PFSK-1 (cell line): Measurements from ENCODE around the gene ECM1.

Experiments
- FOXP2 ChIP-seq: optimal IDR thresholded peaks from 2 replicates; pipeline ENCODE3; 2011; ENCODE audit warnings: borderline replicate concordance, control low read depth, inconsistent platforms; ENCODE audit not compliant: insufficient read depth; ENCODE audit errors: extremely low read length, extremely low read depth
- POLR2AphosphoS5 ChIP-seq: IDR thresholded peaks from 2 replicates; pipeline ENCODE4 v1.6.1; 2012; ENCODE audit warnings: low read depth, mild to moderate bottlenecking, control low read depth, low read length, moderate library complexity
- REST ChIP-seq, 2 experiments: IDR thresholded peaks; 2 replicates each; pipeline versions ENCODE4 v1.6.1 to v1.8.0; 2011 to 2012; ENCODE audit warnings: low read depth in 2 of 2, low read length in 2 of 2, control low read depth in 1 of 2, inconsistent platforms in 1 of 2, mild to moderate bottlenecking in 1 of 2, moderate library complexity in 1 of 2; ENCODE audit not compliant: insufficient read depth in 1 of 2
- SIN3A ChIP-seq: IDR thresholded peaks from 2 replicates; pipeline ENCODE4 v1.6.1; 2012; ENCODE audit warnings: mild to moderate bottlenecking, low read length, moderate library complexity, borderline replicate concordance; ENCODE audit not compliant: insufficient read depth
- TAF1 ChIP-seq: IDR thresholded peaks from 2 replicates; pipeline ENCODE4 v1.6.1; 2012; ENCODE audit warnings: low read length, control low read depth, borderline replicate concordance; ENCODE audit not compliant: insufficient read depth

The ECM1 gene

GRCh38 chr1:150548632-150549495, 41.0 kb downstream of the ECM1 start, which contains the start of gene ADAMTSL4:
TSS of gene ADAMTSL4 (plus strand) at chr1:150549408. CDS start at chr1:150552289, 2,881 bp downstream.
- TF ChIP-seq SIN3A (no peak), FOXP2 (peak; percentile 11), REST (IDR thresholded peaks at IDR 0.05; ENCODE audit: insufficient read depth in 1 of 2, low read depth in 2 of 2, low read length in 2 of 2) (peak in 1 of 2 experiments; percentile 37; a peak in 1 of 4 replicates), TAF1 (no peak), POLR2AphosphoS5 (peak; percentile 63; the same call in 1 of the 2 replicates)

GRCh38 chr1:150549496-150550221, 41.8 kb downstream of the ECM1 start:
- TF ChIP-seq TAF1 (no peak), FOXP2 (no peak), REST (IDR thresholded peaks at IDR 0.05; ENCODE audit: insufficient read depth in 1 of 2, low read depth in 2 of 2, low read length in 2 of 2) (no peak), POLR2AphosphoS5 (no peak), SIN3A (no peak)

DNA sequence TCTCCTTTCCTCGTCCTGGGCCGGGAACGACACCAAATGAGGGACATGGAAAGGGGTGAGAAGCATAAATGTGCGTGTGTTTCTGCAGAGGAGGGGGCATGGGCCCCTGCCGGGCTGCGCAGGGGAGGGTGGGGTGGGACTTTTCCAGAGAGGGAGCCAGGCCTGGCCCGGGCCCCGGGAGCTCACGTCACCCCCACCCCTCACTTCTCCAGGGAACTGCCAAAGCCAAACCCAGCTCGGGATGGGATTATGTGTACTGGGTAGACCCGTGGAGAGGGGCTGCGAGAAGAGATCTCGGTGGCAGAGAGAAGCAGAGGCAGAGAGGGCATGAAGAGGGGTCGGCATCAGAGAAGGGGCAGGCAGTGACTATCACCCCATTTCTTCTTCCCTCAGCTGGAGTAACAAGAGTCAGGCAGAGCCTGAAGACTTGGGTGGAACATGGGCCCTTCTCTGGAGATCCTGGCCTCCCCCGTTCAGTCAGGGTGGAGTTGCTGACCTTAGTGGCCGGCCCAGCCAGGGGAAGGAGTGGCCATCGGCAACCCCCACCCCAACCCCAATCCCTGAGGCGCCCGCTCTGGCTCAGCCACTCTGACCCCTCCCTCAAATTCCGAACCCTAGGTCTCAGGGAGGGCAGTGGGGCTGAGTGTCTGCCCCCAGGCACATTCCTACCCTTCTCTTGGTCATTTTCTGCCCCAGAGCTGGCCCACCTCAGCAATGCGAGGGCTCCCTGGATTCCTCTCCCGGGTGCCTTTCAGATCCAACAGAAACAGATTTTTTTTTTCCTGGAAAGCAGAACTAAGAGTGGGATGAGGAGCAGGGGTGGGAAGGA, 42.5 kb downstream of the ECM1 start:
- no peak for TF ChIP-seq POLR2AphosphoS5
- TF ChIP-seq FOXP2: no peak
- TF ChIP-seq REST (IDR thresholded peaks at IDR 0.05; ENCODE audit: insufficient read depth in 1 of 2, low read depth in 2 of 2, low read length in 2 of 2): no peak
- TF ChIP-seq TAF1: no peak
- TF ChIP-seq SIN3A: no peak

DNA sequence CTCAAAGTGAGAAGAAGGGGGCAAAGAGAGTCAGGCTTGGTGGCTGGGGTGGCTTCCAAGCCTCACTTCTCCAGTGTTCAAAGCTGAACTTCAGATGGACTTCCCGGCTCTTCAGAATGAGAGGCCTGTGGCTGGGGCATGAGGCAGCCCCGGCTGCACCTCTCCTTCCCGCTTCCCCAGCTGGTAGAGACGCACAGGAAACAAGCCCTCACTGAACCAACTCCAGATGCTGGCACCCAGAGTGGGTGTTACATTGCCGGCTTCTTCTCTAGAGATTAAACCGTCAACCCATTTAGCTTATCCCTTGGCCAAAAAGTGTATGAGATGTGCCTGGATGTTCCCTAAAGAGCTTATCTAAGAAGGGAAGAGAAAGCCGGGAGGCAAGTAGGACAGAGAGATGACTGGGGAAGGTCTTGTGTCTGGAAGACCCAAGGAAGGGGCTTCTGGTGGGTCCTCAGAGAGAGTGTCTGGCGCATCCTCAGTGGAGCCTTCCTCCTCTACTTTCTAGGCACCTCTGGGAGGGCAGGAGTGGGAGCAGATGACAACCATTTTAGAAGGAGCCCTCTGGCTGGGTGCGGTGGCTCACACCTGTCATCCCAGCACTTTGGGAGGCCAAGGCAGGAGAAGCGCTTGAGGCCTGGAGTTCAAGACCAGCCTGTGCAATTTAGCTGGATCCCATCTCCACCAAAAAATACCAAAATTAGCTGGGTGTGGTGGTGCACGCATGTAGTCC, 43.3 kb downstream of the ECM1 start:
- TF ChIP-seq TAF1: no peak
- no peak for TF ChIP-seq FOXP2
- TF ChIP-seq REST (IDR thresholded peaks at IDR 0.05; ENCODE audit: insufficient read depth in 1 of 2, low read depth in 2 of 2, low read length in 2 of 2): no peak
- no peak for TF ChIP-seq POLR2AphosphoS5
- no peak for TF ChIP-seq SIN3A
